ENCODE data around the gene DGKQ.

DNA sequence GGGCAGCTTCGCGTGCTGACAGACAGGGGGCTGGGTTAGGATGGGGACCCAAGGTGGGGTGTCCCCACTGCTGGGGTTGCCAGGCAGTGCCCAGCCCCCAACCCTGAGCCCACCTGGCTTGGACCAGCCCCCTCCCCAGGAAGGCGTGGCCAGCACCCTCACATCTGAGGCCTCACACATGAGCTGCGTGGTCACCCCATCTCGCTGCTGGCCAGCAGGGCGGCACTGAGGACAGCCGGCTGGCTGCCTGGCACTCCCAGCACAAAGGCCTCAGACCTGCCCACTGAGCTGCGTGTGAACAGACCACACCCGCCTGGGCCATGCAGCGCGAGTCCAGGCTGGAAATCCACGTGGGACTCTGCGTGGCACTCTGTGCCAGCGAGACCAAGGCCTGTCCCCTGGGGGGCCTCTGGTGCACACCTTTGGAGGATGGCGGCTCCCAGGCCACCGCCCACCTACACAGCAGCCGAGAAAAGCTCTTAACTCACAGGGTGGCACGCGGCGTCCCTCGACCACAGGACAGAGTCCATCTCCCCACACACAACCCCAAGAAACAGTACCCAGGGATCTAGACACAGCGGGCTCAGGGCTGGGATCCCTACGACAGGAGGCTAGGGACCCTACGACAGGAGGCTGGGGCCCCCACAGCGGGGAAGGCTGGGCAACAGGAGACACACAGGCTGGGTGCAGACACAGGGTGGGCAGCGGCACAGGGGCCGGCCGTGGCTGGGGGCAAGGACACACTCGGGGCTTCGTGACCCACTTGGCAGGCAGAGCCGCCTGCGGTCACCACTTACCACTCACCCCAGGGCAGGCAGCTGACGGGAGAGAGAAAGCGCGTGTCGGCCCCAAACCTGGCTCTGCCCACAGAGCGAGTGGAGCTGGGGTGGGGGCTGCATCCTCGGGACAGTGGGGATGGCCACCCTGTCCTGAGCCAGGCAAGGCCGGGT is 9.8 kb downstream of the DGKQ start:
- TF ChIP-seq CTCF (IDR thresholded peaks at IDR 0.05 in 2 of 3, conservative IDR thresholded peaks at IDR 0.05 in 1 of 3; ENCODE audit: borderline replicate concordance in 1 of 3, insufficient read depth in 1 of 3, low read depth in 2 of 3, low read length in 2 of 3) (0 out of 6 replicates have a peak, but pooled peaks of 1 of the 3 experiments have one; percentile 10), TCF7L2 (IDR thresholded peaks at IDR 0.05; ENCODE audit: borderline replicate concordance, extremely low read depth, insufficient read depth, insufficient read length) (no peak), ZNF274 (IDR thresholded peaks at IDR 0.05; ENCODE audit: low read depth, low read length) (no peak), ZBTB33 (IDR thresholded peaks at IDR 0.05; ENCODE audit: extremely low read depth, insufficient replicate concordance, low read length) (no peak), RAD21 (IDR thresholded peaks at IDR 0.05; ENCODE audit: low read depth) (no peak), POLR2A (IDR thresholded peaks at IDR 0.05; ENCODE audit: borderline replicate concordance, extremely low read depth, insufficient read depth, insufficient read length) (no peak), POLR2AphosphoS5 (IDR thresholded peaks at IDR 0.05; ENCODE audit: low read depth, low read length) (peak; percentile 5; the same call in 1 of the 2 replicates), ELF1 (IDR thresholded peaks at IDR 0.05; ENCODE audit: borderline replicate concordance, low read depth) (no peak), SP1 (IDR thresholded peaks at IDR 0.05; ENCODE audit: low read depth) (no peak), CEBPB (IDR thresholded peaks at IDR 0.05; ENCODE audit: low read depth) (no peak), EZH2 (IDR thresholded peaks at IDR 0.05) (no peak), EZH2phosphoT487 (IDR thresholded peaks at IDR 0.05; ENCODE audit: borderline replicate concordance) (no peak)
- TF ChIP-seq, protein P1, sequence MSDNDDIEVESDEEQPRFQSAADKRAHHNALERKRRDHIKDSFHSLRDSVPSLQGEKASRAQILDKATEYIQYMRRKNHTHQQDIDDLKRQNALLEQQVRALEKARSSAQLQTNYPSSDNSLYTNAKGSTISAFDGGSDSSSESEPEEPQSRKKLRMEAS (IDR thresholded peaks at IDR 0.05), result no peak
- TF ChIP-seq, protein P2, sequence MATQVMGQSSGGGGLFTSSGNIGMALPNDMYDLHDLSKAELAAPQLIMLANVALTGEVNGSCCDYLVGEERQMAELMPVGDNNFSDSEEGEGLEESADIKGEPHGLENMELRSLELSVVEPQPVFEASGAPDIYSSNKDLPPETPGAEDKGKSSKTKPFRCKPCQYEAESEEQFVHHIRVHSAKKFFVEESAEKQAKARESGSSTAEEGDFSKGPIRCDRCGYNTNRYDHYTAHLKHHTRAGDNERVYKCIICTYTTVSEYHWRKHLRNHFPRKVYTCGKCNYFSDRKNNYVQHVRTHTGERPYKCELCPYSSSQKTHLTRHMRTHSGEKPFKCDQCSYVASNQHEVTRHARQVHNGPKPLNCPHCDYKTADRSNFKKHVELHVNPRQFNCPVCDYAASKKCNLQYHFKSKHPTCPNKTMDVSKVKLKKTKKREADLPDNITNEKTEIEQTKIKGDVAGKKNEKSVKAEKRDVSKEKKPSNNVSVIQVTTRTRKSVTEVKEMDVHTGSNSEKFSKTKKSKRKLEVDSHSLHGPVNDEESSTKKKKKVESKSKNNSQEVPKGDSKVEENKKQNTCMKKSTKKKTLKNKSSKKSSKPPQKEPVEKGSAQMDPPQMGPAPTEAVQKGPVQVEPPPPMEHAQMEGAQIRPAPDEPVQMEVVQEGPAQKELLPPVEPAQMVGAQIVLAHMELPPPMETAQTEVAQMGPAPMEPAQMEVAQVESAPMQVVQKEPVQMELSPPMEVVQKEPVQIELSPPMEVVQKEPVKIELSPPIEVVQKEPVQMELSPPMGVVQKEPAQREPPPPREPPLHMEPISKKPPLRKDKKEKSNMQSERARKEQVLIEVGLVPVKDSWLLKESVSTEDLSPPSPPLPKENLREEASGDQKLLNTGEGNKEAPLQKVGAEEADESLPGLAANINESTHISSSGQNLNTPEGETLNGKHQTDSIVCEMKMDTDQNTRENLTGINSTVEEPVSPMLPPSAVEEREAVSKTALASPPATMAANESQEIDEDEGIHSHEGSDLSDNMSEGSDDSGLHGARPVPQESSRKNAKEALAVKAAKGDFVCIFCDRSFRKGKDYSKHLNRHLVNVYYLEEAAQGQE (IDR thresholded peaks at IDR 0.05; ENCODE audit: low read depth), result no peak
